GM23248 (cell line): Measurements from ENCODE around the gene NCOA3. TPM values are rescaled to one million over a fixed set of nuclear protein-coding genes. Genes with fewer than 3 reads are reported as not detected.

Experiments
- DNase-seq: peaks from one replicate; pipeline ENCODE4 v3.0.0-alpha.2; 2015
- H2AFZ ChIP-seq: fragments of 200-600 bp; sonication (generic); 2 replicates; pipeline ENCODE4 v1.6.1; 2016; ENCODE audit warnings: antibody characterized with exemption
- H3F3A ChIP-seq: fragments of 200-600 bp; sonication (generic); 2 replicates; pipeline ENCODE4 v1.6.1; 2016; ENCODE audit warnings: mild to moderate bottlenecking, antibody characterized with exemption, mixed run types; ENCODE audit not compliant: insufficient read depth
- H3K27ac ChIP-seq: fragments of 200-600 bp; sonication (generic); 2 replicates; pipeline ENCODE4 v1.5.1; 2016; ENCODE audit warnings: mild to moderate bottlenecking
- H3K27me3 ChIP-seq: fragments of 200-600 bp; sonication (generic); replicated peaks from 2 replicates; pipeline ENCODE4 v1.6.1; 2016; ENCODE audit warnings: mild to moderate bottlenecking; ENCODE audit not compliant: insufficient read depth
- H3K36me3 ChIP-seq: fragments of 200-600 bp; sonication (generic); 2 replicates; pipeline ENCODE4 v1.6.1; 2016; ENCODE audit warnings: low read depth, mild to moderate bottlenecking
- H3K4me1 ChIP-seq: fragments of 200-600 bp; sonication (generic); 2 replicates; pipeline ENCODE4 v1.6.1; 2016; ENCODE audit warnings: mild to moderate bottlenecking; ENCODE audit not compliant: insufficient read depth
- H3K4me2 ChIP-seq: fragments of 200-600 bp; sonication (generic); one replicate; pipeline ENCODE4 v1.6.1; 2016; ENCODE audit warnings: mild to moderate bottlenecking; ENCODE audit not compliant: unreplicated experiment
- H3K4me3 ChIP-seq: fragments of 200-600 bp; sonication (generic); 2 replicates; pipeline ENCODE4 v1.5.1; 2016; ENCODE audit warnings: mild to moderate bottlenecking
- H3K79me2 ChIP-seq: fragments of 200-600 bp; sonication (generic); 2 replicates; pipeline ENCODE4 v1.6.1; 2016; ENCODE audit warnings: mild to moderate bottlenecking; ENCODE audit not compliant: insufficient read depth
- H3K9ac ChIP-seq: fragments of 200-600 bp; sonication (generic); 2 replicates; pipeline ENCODE4 v1.6.1; 2016; ENCODE audit warnings: mild to moderate bottlenecking
- H3K9me2 ChIP-seq: fragments of 200-600 bp; sonication (generic); 2 replicates; pipeline ENCODE4 v1.6.1; 2016; ENCODE audit warnings: mixed run types, mild to moderate bottlenecking, moderate library complexity; ENCODE audit not compliant: insufficient read depth
- H3K9me3 ChIP-seq: fragments of 200-600 bp; sonication (generic); one replicate; pipeline ENCODE4 v1.6.1; 2017; ENCODE audit warnings: low read depth
- H4K20me1 ChIP-seq: fragments of 200-600 bp; sonication (generic); 2 replicates; pipeline ENCODE4 v1.6.0; 2016; ENCODE audit not compliant: insufficient read depth
- EZH2 ChIP-seq: fragments of 200-600 bp; sonication (generic); IDR thresholded peaks from 2 replicates; pipeline ENCODE4 v1.6.1; 2018; ENCODE audit warnings: antibody characterized with exemption, mild to moderate bottlenecking; ENCODE audit not compliant: insufficient read depth, poor library complexity, severe bottlenecking
- EZH2phosphoT487 ChIP-seq: fragments of 200-600 bp; sonication (generic); IDR thresholded peaks from 2 replicates; pipeline ENCODE4 v1.6.1; 2018; ENCODE audit warnings: antibody characterized with exemption, moderate library complexity, mild to moderate bottlenecking, low read depth; ENCODE audit not compliant: insufficient read depth
- WGBS, 2 experiments: methylation state at CpG; one replicate each; pipeline ENCODE4 v1.1.6; 2015 to 2017; ENCODE audit warnings: low lambda C conversion rate in 2 of 2, low coverage in 1 of 2; ENCODE audit errors: missing lambda C conversion rate in 2 of 2; 5-methylcytosine and 5-hydroxymethylcytosine counted together
- in situ Hi-C: fragments of 300-500 bp; cut with MboI; formaldehyde crosslinking; loops from 2 replicates; pipeline ENCODE4 v1.15.0; 2020
- polyA plus RNA-seq: library from polyadenylated mRNA; unstranded; fragments of >200 nt; fragmentation: Nextera tagmentation; extraction: Ambion mirVana; gene quantifications from 2 replicates; pipeline ENCODE4 v1.2.1, GENCODE V29; 2016
- total RNA-seq: library from RNA; depleted of rRNA; stranded (reverse); fragments of >200 nt; shearing (Covaris generic); gene quantifications from 2 replicates; pipeline ENCODE4 v1.2.3, GENCODE V29; 2014

Gene NCOA3
- total and polyA plus RNA-seq, 2 experiments from 2014 or later = 19.5 to 36.6 TPM

DNA sequence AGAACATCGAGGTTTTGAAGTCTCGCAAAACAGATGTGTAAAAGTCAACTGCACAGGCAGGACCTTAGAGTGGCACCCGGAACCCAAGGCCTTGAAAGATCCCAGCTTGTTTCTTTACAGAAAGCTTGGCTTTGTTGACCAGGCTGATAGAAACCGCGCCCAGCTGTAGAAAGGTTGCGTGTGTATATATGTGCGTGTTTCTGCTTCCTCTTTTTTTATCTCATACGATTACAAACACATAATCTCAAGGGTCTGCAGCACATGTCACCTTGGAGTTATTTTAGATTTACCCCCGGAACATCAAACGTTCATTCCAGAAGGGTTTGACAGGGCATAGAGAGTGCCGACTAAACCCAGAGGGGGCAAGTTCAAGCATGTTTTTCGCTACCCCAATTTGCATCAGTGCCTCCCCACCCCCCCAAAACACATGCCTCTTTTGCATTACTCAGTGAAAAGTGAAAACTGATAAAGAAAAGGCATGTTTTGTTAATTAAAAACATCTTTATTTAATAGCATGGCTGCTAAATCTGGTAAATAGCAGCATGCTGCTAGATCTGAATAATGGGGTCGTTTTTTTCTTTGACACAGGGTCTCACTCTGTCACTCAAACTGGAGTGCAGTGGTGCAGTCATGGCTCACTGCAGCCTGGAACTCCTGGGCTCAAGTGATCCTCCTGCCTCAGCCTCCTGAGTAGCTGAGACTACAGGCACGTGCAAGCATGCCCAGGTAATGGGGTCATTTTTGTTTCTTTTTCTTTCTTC is 33.2 kb upstream of the NCOA3 start:
- 68 to 69% methylated on average over 14 of the region's 14 CpGs for WGBS, 2 experiments
- no peak overlapping the region for H3K4me3 ChIP-seq
- H3K79me2 ChIP-seq = no peaks in the 10 kb centered on the region
- no peaks in the 10 kb centered on the region for H3K9me2 ChIP-seq
- H3K4me1 ChIP-seq = peaks cover 19% of the 10 kb centered on the region
- no peak overlapping the region for H3K27ac ChIP-seq
- no peaks in the 10 kb centered on the region for H3K36me3 ChIP-seq
- H4K20me1 ChIP-seq = no peaks in the 10 kb centered on the region
- no peak for DNase-seq
- H3K9ac ChIP-seq = no peak overlapping the region
- H3K27me3 ChIP-seq = no peaks in the 10 kb centered on the region
- no peak overlapping the region for H2AFZ ChIP-seq
- no peaks in the 10 kb centered on the region for H3K9me3 ChIP-seq
- peaks cover 23% of the 10 kb centered on the region for H3F3A ChIP-seq
- TF ChIP-seq EZH2phosphoT487 (no peak), EZH2 (no peak)
- in situ Hi-C loops = no loop called here
- no peak overlapping the region for H3K4me2 ChIP-seq

DNA sequence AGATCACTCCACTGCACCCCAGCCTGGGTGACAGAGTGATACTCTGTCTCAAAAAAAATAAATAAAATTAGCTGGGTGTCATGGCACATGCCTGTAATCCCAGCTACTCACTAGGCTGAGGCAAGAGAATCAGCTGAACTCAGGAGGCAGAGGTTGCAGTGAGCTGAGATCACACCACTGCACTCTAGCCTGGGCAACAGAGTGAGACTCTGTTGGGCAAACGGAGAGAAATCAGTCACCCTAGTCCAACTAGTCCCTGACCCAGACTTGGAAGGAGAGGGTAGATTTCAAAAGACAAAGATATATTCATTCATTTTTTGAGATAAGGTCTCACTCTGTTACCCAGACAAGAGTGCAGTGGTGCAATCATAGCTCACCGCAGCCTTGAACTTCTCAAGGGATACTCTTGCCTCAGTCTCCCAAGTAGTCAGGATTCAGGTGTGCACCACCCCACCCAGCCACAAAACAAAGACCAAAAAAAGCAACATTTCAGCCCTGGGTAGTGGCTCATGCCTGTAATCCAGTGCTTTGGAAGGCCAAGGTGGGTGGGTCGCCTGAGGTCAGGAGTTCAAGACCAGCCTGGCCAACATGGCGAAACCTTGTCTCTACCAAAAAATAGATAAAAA is 26.2 kb upstream of the NCOA3 start:
- Histone ChIP-seq H3K36me3 (no peaks in the 10 kb centered on the region), H3K9me2 (no peaks in the 10 kb centered on the region), H3K4me3 (no peak overlapping the region), H3K27me3 (no peaks in the 10 kb centered on the region), H3K79me2 (no peaks in the 10 kb centered on the region), H3K9me3 (no peaks in the 10 kb centered on the region), H4K20me1 (no peaks in the 10 kb centered on the region), H3F3A (no peaks in the 10 kb centered on the region), H3K4me2 (no peak overlapping the region), H2AFZ (no peak overlapping the region), H3K9ac (no peak overlapping the region), H3K4me1 (no peaks in the 10 kb centered on the region), H3K27ac (no peak overlapping the region)
- in situ Hi-C loops = no loop called here
- no peak for DNase-seq
- no peak for TF ChIP-seq EZH2phosphoT487
- no peak for TF ChIP-seq EZH2
- 85 to 86% methylated on average over 4 of the region's 4 CpGs for WGBS, 2 experiments

DNA sequence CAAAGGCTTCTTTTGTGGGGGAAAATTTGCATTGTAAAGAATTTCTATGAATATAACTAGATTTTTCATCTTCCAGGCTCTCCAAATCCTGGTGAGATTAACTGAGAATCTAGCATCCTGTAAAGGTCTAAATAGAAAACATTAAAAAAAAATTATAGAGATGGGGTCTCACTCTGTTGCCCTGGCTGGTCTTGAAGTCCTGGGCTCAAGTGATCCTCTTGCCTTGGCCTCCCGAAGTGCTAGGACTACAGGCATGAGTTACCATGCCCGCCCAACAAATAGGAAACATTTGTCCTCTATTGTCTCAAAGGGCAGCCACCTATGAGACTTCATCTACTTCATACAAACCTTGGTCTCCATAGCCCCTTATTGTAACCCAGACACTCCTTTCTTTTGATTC is 25.2 kb upstream of the NCOA3 start:
- Histone ChIP-seq H3F3A (no peaks in the 10 kb centered on the region), H3K9me2 (no peaks in the 10 kb centered on the region), H2AFZ (no peak overlapping the region), H3K36me3 (no peaks in the 10 kb centered on the region), H3K27me3 (no peaks in the 10 kb centered on the region), H3K27ac (no peak overlapping the region), H3K4me2 (no peak overlapping the region), H4K20me1 (no peaks in the 10 kb centered on the region), H3K4me1 (no peaks in the 10 kb centered on the region), H3K79me2 (no peaks in the 10 kb centered on the region), H3K4me3 (no peak overlapping the region), H3K9ac (no peak overlapping the region), H3K9me3 (no peaks in the 10 kb centered on the region)
- in situ Hi-C loops = no loop called here
- no peak for DNase-seq
- 86 to 91% methylated on average over 2 of the region's 2 CpGs for whole genome bisulfite sequencing, 2 experiments
- no peak for TF ChIP-seq EZH2phosphoT487
- no peak for TF ChIP-seq EZH2

DNA sequence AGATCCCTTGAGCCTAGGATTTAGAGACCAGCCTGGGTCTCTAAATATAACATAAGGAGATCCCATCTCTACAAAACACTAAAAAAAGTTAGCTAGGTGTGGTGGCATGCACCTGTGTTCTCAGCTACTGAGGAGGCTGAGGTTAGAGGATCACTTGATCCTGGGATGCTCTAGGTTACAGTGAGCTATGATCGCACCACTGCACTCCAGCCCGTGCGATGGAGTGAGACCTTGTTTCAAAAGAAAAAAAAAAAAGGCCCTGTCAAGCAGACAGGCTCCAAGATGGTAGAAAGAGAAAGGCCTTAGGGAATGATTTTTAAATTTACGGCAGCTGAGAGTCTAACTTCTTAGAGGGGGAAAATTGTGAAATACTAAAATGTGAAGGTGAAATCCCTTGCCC is 22.6 kb upstream of the NCOA3 start:
- WGBS, 2 experiments = 82 to 85% methylated on average over 4 of the region's 4 CpGs
- no peaks in the 10 kb centered on the region for H3F3A ChIP-seq
- TF ChIP-seq EZH2 = no peak
- TF ChIP-seq EZH2phosphoT487 = no peak
- H3K79me2 ChIP-seq = no peaks in the 10 kb centered on the region
- no peaks in the 10 kb centered on the region for H3K4me1 ChIP-seq
- no peak overlapping the region for H3K4me3 ChIP-seq
- no peak overlapping the region for H3K27ac ChIP-seq
- H3K27me3 ChIP-seq = no peaks in the 10 kb centered on the region
- H3K9ac ChIP-seq = no peak overlapping the region
- in situ Hi-C loops = no loop called here
- no peaks in the 10 kb centered on the region for H3K9me3 ChIP-seq
- H3K36me3 ChIP-seq = no peaks in the 10 kb centered on the region
- no peaks in the 10 kb centered on the region for H3K9me2 ChIP-seq
- no peak overlapping the region for H3K4me2 ChIP-seq
- DNase-seq = no peak
- no peaks in the 10 kb centered on the region for H4K20me1 ChIP-seq
- H2AFZ ChIP-seq = no peak overlapping the region
